Stimulated activated CD8-positive, alpha-beta memory T cell treated with anti-CD3 and anti-CD28 coated beads, Interleukin-4, amount 100 ng/mL, for 1 hour (primary cell): Measurements from ENCODE around the gene SPARC.

Experiments
- DNase-seq, 2 donors: peaks; one replicate each; pipeline ENCODE4 v3.0.0-alpha.2; 2020; ENCODE audit warnings: low read depth in 2 of 2, low spot score in 1 of 2

Gene SPARC

GRCh38 chr5:151661968-151662732, 24.6 kb downstream of the SPARC start:
- no peak for DNase-seq

GRCh38 chr5:151660616-151661495, 25.9 kb downstream of the SPARC start:
- DNase-seq: no peak

- peak; percentile 40 to 65 for DNase-seq
Measured at GRCh38 chr5:151659001-151659754, 27.5 kb downstream of the SPARC start.

GRCh38 chr5:151657114-151657513, 29.6 kb downstream of the SPARC start:
- DNase-seq: no peak

GRCh38 chr5:151656311-151656710, 30.4 kb downstream of the SPARC start:
- DNase-seq: no peak

GRCh38 chr5:151651997-151652645, 34.6 kb downstream of the SPARC start:
- peak in 1 of 2 donors; percentile 39 for DNase-seq

- no peak for DNase-seq
Measured at GRCh38 chr5:151648988-151649387, 37.7 kb downstream of the SPARC start.

- DNase-seq: no peak
Measured at GRCh38 chr5:151648089-151648488, 38.6 kb downstream of the SPARC start.

- no peak for DNase-seq
Measured at GRCh38 chr5:151647320-151647861, 39.3 kb downstream of the SPARC start.

GRCh38 chr5:151646334-151646733, 40.4 kb downstream of the SPARC start:
- DNase-seq: no peak

GRCh38 chr5:151643388-151643787, 43.3 kb downstream of the SPARC start:
- DNase-seq: no peak

GRCh38 chr5:151642472-151643140, 44.1 kb downstream of the SPARC start:
- DNase-seq: no peak

- no peak for DNase-seq
Measured at GRCh38 chr5:151638619-151639018, 48.1 kb downstream of the SPARC start.

GRCh38 chr5:151637676-151638075, 49.0 kb downstream of the SPARC start:
- DNase-seq: no peak

GRCh38 chr5:151633892-151634291, 52.8 kb downstream of the SPARC start:
- no peak for DNase-seq

- DNase-seq: no peak
Measured at GRCh38 chr5:151632941-151633340, 53.8 kb downstream of the SPARC start.

- no peak for DNase-seq
Measured at GRCh38 chr5:151632524-151632923, 54.2 kb downstream of the SPARC start.

- no peak for DNase-seq
Measured at GRCh38 chr5:151631941-151632340, 54.8 kb downstream of the SPARC start.

GRCh38 chr5:151630088-151630487, 56.6 kb downstream of the SPARC start:
- DNase-seq: no peak
